Endometrium (tissue), 2 donors: ENCODE data around the gene LAPTM5.

Experiments
- FAIRE-seq: peaks from 2 replicates; lab custom pipeline; 2012; peaks lifted over from hg19 to GRCh38; lab: Jason Lieb, UNC
- donor health status: control.
- donor health status: control.

LAPTM5 gene

GRCh38 chr1:30755334-30755733 is 2.2 kb downstream of the LAPTM5 start:
- FAIRE-seq, result no peak

- FAIRE-seq, result no peak
Measured at GRCh38 chr1:30754684-30755171, 2.8 kb downstream of the LAPTM5 start.

DNA sequence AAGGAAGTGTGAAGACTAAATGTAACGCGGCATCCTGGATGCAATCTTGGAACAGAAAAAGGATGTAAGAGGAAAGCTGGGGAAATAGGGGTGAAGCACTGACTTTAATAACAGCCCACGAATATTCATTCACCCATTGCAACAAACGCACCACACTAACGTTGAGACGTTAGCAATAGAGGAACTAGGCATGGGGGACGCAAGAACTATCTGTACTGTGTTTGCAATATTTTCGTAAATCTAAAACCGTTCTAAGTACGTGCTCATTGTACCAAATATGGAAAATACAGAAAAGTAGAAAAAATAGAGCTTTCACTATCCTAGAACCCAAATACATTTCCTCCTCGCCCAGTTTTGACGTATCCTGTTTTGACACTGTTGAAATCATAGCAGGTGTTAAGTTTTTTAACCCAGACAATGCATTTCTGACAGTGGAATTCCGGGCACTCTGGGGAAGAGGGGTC is 3.9 kb downstream of the LAPTM5 start:
- no peak for FAIRE-seq

- FAIRE-seq, result no peak
Measured at GRCh38 chr1:30753118-30753517, 4.5 kb downstream of the LAPTM5 start.

DNA sequence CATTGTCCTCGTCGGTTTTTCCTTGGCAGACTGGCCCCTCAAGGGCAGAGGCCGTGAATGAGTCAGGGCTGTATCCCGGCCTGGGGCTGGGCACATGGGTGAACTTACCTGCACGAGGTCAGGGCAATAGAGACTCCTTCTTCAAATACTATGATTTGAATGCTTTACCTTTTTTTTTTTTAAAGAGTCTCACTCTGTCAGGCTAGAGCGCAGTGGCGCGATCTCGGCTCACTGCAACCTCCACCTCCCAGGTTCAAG is 5.0 kb downstream of the LAPTM5 start:
- no peak for FAIRE-seq

GRCh38 chr1:30751830-30752650 is 5.5 kb downstream of the LAPTM5 start:
- no peak for FAIRE-seq

DNA sequence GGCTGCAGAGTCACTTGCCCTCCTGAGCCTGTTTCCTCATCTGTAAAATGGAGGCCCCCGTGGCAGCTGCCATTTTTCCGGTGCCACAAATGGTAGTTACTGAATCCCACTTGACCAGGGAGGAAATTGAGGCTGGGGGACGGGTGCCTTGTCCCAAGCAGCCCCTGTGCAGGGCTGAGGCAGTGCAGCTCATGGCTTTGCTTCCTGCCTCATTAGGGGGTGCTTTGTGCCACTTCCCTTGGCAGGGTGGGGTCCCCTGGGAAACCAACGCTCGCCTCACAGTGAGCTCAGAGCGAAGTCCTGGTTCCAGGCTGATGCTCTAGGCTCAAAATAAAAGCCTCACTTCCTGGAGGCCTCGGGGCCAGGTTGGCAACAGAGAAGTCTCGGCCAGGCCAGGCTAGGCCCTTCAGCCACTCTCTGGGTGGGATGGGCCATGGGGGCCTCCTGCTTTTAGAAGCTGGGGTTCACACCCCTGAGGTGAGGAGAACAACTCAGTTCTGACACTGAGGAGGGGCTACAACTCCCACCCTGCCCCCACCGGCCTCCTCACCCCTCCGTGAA is 6.8 kb downstream of the LAPTM5 start:
- no peak for FAIRE-seq

DNA sequence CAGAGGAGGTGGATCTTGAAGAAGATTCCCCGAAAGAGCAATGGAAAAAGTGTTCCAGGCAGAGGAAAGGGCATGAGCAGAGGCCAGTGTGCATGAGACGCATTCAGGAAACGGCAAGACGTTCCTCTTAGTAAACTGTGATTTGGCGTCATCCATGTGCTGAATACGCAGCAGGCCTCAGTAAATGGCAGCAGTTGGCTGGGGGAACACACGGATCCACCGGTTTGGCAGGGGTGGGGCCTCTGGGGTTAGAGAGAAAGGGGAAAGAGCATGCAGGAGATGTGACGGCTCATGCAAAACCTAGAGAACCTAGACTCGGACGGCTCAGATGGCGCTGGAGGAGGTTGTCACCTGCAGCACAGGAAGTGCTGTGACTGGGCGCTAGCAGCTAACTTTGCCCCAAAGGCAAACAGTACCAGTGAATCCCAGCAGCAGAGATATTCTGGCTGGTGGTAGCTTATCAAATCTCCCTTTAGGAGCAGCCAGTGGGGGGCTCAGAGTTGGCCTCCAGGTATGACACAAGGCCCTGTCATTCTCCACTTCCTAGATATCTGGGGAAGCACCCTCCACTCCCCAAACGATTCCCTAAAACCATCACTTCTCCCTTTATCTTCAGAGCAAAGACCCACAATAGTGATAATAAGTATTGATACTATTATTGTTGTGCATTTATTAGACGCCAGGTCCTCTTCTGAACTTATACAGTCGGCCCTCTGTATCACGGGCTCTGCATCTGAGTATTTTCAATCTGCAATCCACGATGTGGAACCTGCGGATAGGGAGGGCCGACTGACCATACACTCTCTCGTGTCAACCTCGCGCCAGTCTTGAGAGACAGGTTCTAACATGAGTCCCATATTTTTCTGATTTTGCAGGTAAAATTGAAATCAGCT is 7.6 kb downstream of the LAPTM5 start:
- FAIRE-seq, result no peak

DNA sequence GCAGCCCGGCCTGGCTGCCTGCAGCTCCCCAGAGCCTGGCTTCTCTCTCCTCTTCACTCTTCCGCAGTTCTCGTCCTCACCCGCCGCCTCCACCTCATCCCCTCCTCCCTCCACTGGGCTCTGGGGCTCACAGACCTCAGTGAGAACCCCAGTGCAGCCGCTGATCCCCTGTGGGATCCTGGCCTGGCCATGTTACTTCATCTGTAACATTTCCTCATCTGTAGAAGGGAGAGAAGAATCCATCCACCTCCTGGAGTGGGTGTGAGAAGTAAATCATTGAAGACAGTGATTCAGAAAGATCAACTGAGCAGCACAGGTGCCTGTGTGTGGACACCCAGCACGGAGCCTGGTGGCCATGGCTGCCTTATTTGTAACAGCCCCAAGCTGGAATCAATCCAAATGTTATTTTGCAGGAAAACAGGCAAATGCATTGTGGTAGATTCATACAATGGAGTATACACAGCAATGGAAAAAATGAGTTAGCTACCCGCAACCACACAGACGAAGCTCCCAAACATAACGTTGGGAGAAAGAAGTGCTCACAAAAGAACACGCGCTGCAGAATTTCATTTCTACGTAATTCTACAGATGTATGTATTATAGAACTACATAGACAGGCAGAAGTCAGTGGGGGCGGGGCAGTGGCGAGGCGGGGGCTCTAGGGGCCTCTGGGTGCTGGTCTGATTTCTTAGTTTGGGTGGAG is 8.7 kb downstream of the LAPTM5 start:
- FAIRE-seq, result no peak

GRCh38 chr1:30748098-30748698 is 9.4 kb downstream of the LAPTM5 start:
- no peak for FAIRE-seq

DNA sequence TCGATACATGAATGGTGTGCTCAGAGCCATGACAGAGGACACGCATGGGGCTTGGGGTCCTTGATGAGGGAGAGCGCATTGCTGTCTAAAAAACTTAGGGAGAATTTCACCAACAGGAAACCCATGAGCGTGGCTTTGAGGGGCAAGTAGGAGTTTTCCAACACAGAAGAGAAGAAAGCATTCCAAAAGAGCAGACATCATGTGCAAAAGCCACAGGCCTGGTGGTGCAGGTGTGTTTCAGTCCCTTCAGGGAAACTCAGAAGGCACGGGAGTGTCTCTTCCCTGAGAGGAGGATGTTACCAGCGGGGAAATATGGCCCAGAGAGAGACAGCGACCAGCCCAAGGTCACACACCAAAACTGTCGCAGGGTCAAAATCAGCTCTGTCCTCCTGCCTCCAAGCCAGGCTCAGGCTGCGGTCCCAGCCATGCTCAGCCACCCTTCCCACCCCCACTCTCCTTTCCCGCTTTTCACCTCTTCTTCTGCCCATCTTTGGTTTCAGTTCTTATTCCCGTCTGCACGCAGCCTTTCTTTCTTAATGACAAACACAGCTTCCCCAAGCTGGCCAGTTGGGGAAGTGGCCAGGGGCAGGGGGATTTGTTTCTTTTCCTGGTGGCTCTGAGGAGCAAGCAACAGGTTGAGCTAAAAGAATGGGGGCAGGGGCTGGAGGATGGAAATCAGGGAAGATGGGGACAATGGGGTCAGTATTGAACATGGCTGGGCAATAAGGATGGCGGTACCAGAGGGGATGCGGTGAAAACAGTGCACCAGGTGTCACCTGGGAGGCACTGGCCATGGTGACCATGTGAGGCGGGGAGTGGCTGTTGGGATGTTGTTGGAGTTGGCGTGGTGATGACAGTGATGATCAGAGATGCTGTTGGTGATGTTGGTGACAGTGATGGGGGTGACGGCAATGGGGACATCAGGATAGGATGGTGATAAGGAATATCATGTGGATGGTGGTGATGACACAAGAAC is 10.3 kb downstream of the LAPTM5 start:
- no peak for FAIRE-seq

- no peak for FAIRE-seq
Measured at GRCh38 chr1:30746212-30747032, 11.2 kb downstream of the LAPTM5 start.

DNA sequence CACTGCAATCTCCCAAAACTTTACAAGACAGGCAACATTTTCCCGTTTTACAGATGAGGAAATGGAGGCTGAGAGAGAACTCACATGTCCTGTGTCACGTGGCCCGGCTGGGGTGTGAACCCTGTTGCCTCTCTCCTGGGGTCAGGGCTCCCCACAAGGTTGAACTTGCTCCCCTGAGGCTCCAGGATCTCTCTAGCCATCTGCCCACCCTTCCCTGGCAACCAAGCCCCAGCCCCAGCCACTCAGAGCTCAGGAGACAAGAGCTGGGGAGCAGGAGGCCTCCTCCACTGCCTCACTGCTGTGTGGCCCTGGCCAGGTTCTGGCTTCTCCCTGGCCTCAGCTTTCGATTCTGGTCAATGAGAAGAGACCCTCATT is 11.8 kb downstream of the LAPTM5 start:
- FAIRE-seq, result no peak

GRCh38 chr1:30745156-30745833 is 12.3 kb downstream of the LAPTM5 start:
- FAIRE-seq, result no peak

DNA sequence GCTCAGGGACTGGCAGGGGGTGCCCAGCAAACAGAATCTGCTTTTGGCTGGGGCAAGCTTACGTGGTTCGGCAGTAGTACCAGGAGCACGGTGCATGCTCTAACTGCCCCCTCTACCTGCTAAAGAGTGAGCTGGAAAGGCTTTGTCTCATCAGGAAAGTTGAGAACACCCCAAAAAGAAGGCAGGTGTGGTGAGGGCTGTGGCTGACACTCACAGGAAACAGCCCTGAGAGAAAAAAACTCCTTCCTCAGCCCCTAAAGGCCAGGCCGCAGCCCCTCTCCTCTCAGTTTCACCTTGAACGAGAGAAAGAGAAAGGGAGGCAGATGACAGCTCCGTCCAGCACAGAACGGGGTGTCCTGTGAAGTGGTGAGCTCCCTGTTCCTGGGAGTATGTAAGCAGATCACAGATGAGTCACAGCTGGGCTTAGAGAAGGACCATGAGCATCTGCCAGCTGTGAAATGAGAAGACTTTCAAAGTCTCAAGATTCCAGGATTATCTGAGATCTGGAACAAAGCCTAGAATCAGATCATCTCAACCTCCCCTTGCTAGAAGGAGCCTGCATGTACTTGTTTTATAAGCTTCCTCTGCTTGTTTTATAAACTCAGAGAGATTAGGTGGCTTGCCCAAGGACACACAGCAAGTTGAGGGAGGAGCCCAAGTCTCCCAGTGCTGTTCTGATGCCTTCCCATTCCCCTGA is 13.4 kb downstream of the LAPTM5 start:
- no peak for FAIRE-seq

DNA sequence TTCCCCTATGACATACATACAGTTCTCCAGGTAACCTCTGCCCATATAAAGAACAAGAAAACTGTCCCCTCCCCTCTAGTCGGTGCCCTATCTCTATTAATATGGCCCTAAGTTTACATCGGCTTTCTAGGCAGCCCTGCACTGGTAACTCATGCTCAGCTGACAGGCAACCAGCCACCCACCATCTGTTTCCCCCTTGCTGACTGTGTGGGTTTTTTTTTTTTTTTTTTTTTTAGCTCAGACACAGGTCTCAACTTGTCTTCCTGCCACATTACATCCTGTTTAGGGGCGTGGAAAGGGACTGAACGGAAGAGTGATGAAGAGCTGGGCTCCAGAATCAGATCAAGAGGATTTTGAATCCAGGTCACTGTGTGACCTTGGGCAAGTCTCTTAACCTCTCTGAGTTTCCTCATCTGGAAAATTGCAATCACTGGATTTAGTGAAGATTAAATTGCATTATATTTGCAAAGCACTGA is 14.0 kb downstream of the LAPTM5 start:
- no peak for FAIRE-seq

GRCh38 chr1:30742963-30743559 is 14.5 kb downstream of the LAPTM5 start:
- FAIRE-seq, result no peak
